HepG2 (cell line): Measurements from ENCODE around the gene ZNF442. TPM values are rescaled to one million over a fixed set of nuclear protein-coding genes. Genes with fewer than 3 reads are reported as not detected.

ENCODE experiments used
- ATF7-NPFF ChIP-seq: sonication (generic); formaldehyde crosslinking; IDR thresholded peaks from 2 replicates; pipeline ENCODE4 v1.8.1; 2023; ENCODE audit warnings: mild to moderate bottlenecking, low read depth, missing genetic modification reagents, moderate library complexity
- HOXA3 ChIP-seq: sonication (generic); formaldehyde crosslinking; IDR thresholded peaks from 2 replicates; pipeline ENCODE4 v1.5.0; 2020; ENCODE audit warnings: missing genetic modification reagents
- MXI1 ChIP-seq: IDR thresholded peaks from 3 replicates; pipeline ENCODE4 v1.6.1; 2012; ENCODE audit warnings: low read depth, low read length, inconsistent platforms, borderline replicate concordance
- NFATC3 ChIP-seq: sonication (generic); formaldehyde crosslinking; IDR thresholded peaks from 2 replicates; pipeline ENCODE4 v1.5.1; 2020; ENCODE audit warnings: mild to moderate bottlenecking, missing genetic modification reagents
- PCBP2 ChIP-seq: fragments of 200-400 bp; formaldehyde crosslinking; optimal IDR thresholded peaks from 2 replicates; pipeline ENCODE3; 2018; ENCODE audit warnings: low read length, low read depth; ENCODE audit not compliant: poor library complexity, severe bottlenecking
- POLR2AphosphoS5 ChIP-seq: IDR thresholded peaks from 2 replicates; pipeline ENCODE4 v1.6.1; 2012; ENCODE audit warnings: low read depth, low read length
- RAD21 ChIP-seq: fragments of 450-650 bp; formaldehyde crosslinking; IDR thresholded peaks from 2 replicates; pipeline ENCODE4 v1.5.0; 2020; ENCODE audit warnings: mild to moderate bottlenecking
- RFXANK ChIP-seq: IDR thresholded peaks from 2 replicates; pipeline ENCODE4 v1.6.1; 2016
- SMAD1 ChIP-seq: sonication (generic); formaldehyde crosslinking; IDR thresholded peaks from 2 replicates; pipeline ENCODE4 v1.4.0; 2020; ENCODE audit warnings: missing genetic modification reagents, low read depth, mild to moderate bottlenecking, borderline replicate concordance
- SOX6 ChIP-seq, 2 experiments: fragments of 450-650 bp in 1 of 2; sonication (generic) in 1 of 2; formaldehyde crosslinking in 1 of 2; IDR thresholded peaks; 2 replicates each; pipeline versions ENCODE4 v1.4.0 to v1.6.1; 2017 to 2020; ENCODE audit warnings: antibody characterized with exemption in 1 of 2, mild to moderate bottlenecking in 1 of 2, missing genetic modification reagents in 1 of 2
- SP5 ChIP-seq: IDR thresholded peaks from 2 replicates; pipeline ENCODE4 v1.6.1; 2016; ENCODE audit warnings: low read depth, borderline replicate concordance
- STAT5B ChIP-seq: sonication (generic); formaldehyde crosslinking; IDR thresholded peaks from 2 replicates; pipeline ENCODE4 v1.4.0; 2020; ENCODE audit warnings: missing genetic modification reagents
- THAP11 ChIP-seq: IDR thresholded peaks from 2 replicates; pipeline ENCODE4 v1.6.1; 2016; ENCODE audit warnings: missing biosample characterization, missing genetic modification reagents
- WIZ ChIP-seq: sonication (generic); formaldehyde crosslinking; IDR thresholded peaks from 2 replicates; pipeline ENCODE4 v1.5.1; 2020; ENCODE audit warnings: mild to moderate bottlenecking, missing genetic modification reagents
- ZFX ChIP-seq: sonication (generic); formaldehyde crosslinking; IDR thresholded peaks from 2 replicates; pipeline ENCODE4 v1.4.0; 2020; ENCODE audit warnings: mild to moderate bottlenecking, low read depth, missing genetic modification reagents, moderate library complexity
- ZNF343 ChIP-seq: sonication (generic); formaldehyde crosslinking; IDR thresholded peaks from 2 replicates; pipeline ENCODE4 v1.4.0; 2020; ENCODE audit warnings: mild to moderate bottlenecking, missing genetic modification reagents
- ZNF598 ChIP-seq: sonication (generic); formaldehyde crosslinking; IDR thresholded peaks from 2 replicates; pipeline ENCODE4 v1.5.1; 2020; ENCODE audit warnings: mild to moderate bottlenecking, missing genetic modification reagents, borderline replicate concordance
- ZNF782 ChIP-seq: sonication (generic); formaldehyde crosslinking; IDR thresholded peaks from 2 replicates; pipeline ENCODE4 v1.4.0; 2020; ENCODE audit warnings: missing genetic modification reagents, mild to moderate bottlenecking, borderline replicate concordance
- polyA plus RNA-seq, 8 experiments: library from polyadenylated mRNA; depleted of rRNA in 3 of 8; stranded (reverse) in 7 of 8; unstranded in 1 of 8; fragments of >200 nt; fragmentation: Illumina TruSeq in 4 of 8; extraction: Trizol in 4 of 8; gene quantifications; 2 replicates each; pipeline versions ENCODE4 v1.2.1 to v1.2.3, GENCODE V29; 2011 to 2016; ENCODE audit warnings: low read depth in 4 of 8, missing spikeins in 1 of 8, mixed read lengths in 1 of 8; ENCODE audit not compliant: insufficient read depth in 1 of 8
- total RNA-seq, 5 experiments: library from RNA; depleted of rRNA; stranded (reverse); fragments of >200 nt; fragmentation: Illumina TruSeq; extraction: Trizol; gene quantifications; 2 replicates each; pipeline ENCODE4 v1.2.3, GENCODE V29; 2016; ENCODE audit warnings: low read depth in 1 of 5
- TF ChIP-seq, protein P1 (sequence below): sonication (generic); formaldehyde crosslinking; conservative IDR thresholded peaks from 2 replicates; pipeline ENCODE4 v1.4.0; 2020; ENCODE audit warnings: missing genetic modification reagents
- TF ChIP-seq, protein P2 (sequence below): sonication (generic); formaldehyde crosslinking; IDR thresholded peaks from 2 replicates; pipeline ENCODE4 v1.8.0; 2022; ENCODE audit warnings: missing genetic modification reagents, low read depth, mild to moderate bottlenecking, borderline replicate concordance
- TF ChIP-seq, protein P3 (sequence below): IDR thresholded peaks from 2 replicates; pipeline ENCODE4 v1.6.1; 2012; ENCODE audit warnings: low read depth, low read length, improper control_type of control experiment
- TF ChIP-seq, protein P4 (sequence below): sonication (generic); formaldehyde crosslinking; IDR thresholded peaks from 2 replicates; pipeline ENCODE4 v1.9.0; 2022; ENCODE audit warnings: missing genetic modification reagents, mild to moderate bottlenecking, borderline replicate concordance

Gene ZNF442
- total and polyA plus RNA-seq, 2 of the 13 experiments (the other 11 are each of a cell fraction or from before 2014, with no cell fraction given) = 1.0 to 6.0 TPM

DNA sequence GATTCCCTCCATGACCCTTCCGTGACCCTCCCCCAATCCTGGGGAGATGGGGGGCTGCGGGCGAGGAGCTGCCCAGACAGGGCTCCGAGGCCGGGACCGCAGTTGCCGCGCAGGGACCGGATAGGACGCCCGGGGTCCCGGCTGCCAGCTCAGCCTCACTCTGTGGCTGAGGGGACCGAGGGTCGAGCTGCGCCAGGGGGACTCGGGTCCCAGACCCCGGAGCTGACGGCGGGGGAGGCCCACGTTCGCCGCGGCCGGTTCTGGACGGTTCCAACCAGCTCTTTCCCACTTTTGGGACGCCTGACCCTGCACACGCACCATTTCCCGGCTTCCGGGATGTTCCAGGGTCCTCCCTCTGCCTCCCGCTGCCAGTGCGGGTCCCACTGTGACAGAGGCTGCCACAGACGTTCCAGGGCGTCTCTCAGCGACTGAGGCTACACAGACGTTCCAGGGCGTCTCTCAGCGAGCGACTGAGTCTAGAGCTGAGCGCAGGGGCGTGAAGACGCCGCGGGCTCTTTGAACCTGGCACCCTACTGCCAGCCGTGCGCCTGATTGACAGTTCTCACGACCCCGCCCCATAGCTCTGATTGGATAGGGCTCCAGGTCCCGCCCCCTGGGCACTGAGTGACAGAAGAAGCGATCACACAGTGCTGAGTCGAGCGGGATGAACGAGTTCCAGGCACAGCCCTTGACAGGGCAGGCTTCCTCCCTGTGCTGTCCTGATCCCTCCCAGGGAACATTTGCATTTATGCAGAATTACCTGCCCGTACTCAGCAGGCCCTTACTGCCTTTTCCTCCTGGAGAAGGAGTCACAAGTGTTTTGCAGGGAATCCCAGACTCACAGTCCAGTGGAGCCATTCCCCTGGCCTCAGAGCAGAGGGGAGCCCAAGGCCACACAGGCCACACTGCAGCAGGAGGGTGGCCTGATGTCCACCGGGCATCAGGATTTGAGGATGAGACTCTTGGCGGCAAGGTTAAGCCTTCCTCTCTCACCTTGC lies 32.0 kb downstream of the ZNF442 start, which contains the start of gene ZNF563 (continued):
- TF ChIP-seq, protein P1, sequence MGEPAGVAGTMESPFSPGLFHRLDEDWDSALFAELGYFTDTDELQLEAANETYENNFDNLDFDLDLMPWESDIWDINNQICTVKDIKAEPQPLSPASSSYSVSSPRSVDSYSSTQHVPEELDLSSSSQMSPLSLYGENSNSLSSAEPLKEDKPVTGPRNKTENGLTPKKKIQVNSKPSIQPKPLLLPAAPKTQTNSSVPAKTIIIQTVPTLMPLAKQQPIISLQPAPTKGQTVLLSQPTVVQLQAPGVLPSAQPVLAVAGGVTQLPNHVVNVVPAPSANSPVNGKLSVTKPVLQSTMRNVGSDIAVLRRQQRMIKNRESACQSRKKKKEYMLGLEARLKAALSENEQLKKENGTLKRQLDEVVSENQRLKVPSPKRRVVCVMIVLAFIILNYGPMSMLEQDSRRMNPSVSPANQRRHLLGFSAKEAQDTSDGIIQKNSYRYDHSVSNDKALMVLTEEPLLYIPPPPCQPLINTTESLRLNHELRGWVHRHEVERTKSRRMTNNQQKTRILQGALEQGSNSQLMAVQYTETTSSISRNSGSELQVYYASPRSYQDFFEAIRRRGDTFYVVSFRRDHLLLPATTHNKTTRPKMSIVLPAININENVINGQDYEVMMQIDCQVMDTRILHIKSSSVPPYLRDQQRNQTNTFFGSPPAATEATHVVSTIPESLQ (CRISPR knock-in tag) = no peak; the same call in 1 of the 2 replicates
- TF ChIP-seq WIZ (CRISPR knock-in tag) (0 out of 2 replicates have a peak, but pooled peaks have one; percentile 47), ZFX (peak; percentile 96), PCBP2 (no peak), MXI1 (peak; percentile 73; the same call in 2 of the 3 replicates), RFXANK (CRISPR knock-in tag) (no peak), THAP11 (CRISPR knock-in tag) (peak; percentile 26; the same call in 1 of the 2 replicates), SOX6 (IDR thresholded peaks at IDR 0.05) (no peak), SOX6 (CRISPR knock-in tag; IDR thresholded peaks at IDR 0.05) (peak; percentile 52; the same call in 1 of the 2 replicates), STAT5B (no peak), ZNF343 (no peak), ATF7-NPFF (CRISPR knock-in tag) (peak; percentile 77), POLR2AphosphoS5 (peak; percentile 98), NFATC3 (CRISPR knock-in tag) (0 out of 2 replicates have a peak, but pooled peaks have one; percentile 44), HOXA3 (CRISPR knock-in tag) (peak; percentile 44; the same call in 1 of the 2 replicates), RAD21 (CRISPR knock-in tag) (peak; percentile 42), SP5 (CRISPR knock-in tag) (peak; percentile 87), ZNF598 (CRISPR knock-in tag) (peak; percentile 57; the same call in 1 of the 2 replicates), ZNF782 (CRISPR knock-in tag) (no peak; the same call in 1 of the 2 replicates), SMAD1 (peak; percentile 60; the same call in 1 of the 2 replicates)
- TF ChIP-seq, protein P2, sequence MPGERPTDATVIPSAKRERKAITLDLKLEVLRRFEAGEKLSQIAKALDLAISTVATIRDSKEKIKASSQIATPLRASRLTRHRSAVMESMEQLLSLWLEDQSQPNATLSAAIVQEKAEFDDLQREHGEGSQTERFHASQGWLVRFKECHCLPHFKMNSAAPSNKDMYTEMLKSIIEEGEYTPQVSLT (CRISPR knock-in tag) = 0 out of 2 replicates have a peak, but pooled peaks have one; percentile 62
- TF ChIP-seq, protein P3, sequence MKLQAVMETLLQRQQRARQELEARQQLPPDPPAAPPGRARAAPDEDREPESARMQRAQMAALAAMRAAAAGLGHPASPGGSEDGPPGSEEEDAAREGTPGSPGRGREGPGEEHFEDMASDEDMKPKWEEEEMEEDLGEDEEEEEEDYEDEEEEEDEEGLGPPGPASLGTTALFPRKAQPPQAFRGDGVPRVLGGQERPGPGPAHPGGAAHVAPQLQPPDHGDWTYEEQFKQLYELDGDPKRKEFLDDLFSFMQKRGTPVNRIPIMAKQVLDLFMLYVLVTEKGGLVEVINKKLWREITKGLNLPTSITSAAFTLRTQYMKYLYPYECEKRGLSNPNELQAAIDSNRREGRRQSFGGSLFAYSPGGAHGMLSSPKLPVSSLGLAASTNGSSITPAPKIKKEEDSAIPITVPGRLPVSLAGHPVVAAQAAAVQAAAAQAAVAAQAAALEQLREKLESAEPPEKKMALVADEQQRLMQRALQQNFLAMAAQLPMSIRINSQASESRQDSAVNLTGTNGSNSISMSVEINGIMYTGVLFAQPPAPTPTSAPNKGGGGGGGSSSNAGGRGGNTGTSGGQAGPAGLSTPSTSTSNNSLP = no peak
- TF ChIP-seq, protein P4, sequence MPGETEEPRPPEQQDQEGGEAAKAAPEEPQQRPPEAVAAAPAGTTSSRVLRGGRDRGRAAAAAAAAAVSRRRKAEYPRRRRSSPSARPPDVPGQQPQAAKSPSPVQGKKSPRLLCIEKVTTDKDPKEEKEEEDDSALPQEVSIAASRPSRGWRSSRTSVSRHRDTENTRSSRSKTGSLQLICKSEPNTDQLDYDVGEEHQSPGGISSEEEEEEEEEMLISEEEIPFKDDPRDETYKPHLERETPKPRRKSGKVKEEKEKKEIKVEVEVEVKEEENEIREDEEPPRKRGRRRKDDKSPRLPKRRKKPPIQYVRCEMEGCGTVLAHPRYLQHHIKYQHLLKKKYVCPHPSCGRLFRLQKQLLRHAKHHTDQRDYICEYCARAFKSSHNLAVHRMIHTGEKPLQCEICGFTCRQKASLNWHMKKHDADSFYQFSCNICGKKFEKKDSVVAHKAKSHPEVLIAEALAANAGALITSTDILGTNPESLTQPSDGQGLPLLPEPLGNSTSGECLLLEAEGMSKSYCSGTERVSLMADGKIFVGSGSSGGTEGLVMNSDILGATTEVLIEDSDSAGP (CRISPR knock-in tag) = peak; percentile 92
